HepG2 (cell line): ENCODE results near the gene HELZ2. TPM values are rescaled to one million over a fixed set of nuclear protein-coding genes. Genes with fewer than 3 reads are reported as not detected.

ENCODE experiments used
- CEBPB ChIP-seq: IDR thresholded peaks from 2 replicates; pipeline ENCODE4 v1.6.1; 2011; ENCODE audit warnings: low read depth, low read length, improper control_type of control experiment, borderline replicate concordance
- HOXA9 ChIP-seq: sonication (generic); formaldehyde crosslinking; IDR thresholded peaks from 2 replicates; pipeline ENCODE4 v1.8.1; 2022; ENCODE audit warnings: missing genetic modification reagents, mild to moderate bottlenecking, moderate library complexity, borderline replicate concordance
- PITX1 ChIP-seq: sonication (generic); formaldehyde crosslinking; IDR thresholded peaks from 2 replicates; pipeline ENCODE4 v1.5.1; 2020; ENCODE audit warnings: mild to moderate bottlenecking, missing genetic modification reagents
- PRDM15 ChIP-seq: sonication (generic); formaldehyde crosslinking; IDR thresholded peaks from 2 replicates; pipeline ENCODE4 v1.4.0; 2020; ENCODE audit warnings: missing genetic modification reagents
- RNF2 ChIP-seq: fragments of 450-650 bp; conservative IDR thresholded peaks from 2 replicates; pipeline ENCODE4 v1.6.1; 2016; ENCODE audit warnings: low read depth
- SP1 ChIP-seq, 2 experiments: fragments of 450-650 bp in 1 of 2; sonication (generic) in 1 of 2; formaldehyde crosslinking in 1 of 2; IDR thresholded peaks; 2 replicates each; pipeline versions ENCODE4 v1.4.0 to v1.6.1; 2016 to 2020; ENCODE audit warnings: missing genetic modification reagents in 1 of 2
- THYN1 ChIP-seq: sonication (generic); formaldehyde crosslinking; IDR thresholded peaks from 2 replicates; pipeline ENCODE4 v1.8.1; 2023; ENCODE audit warnings: low read depth, mild to moderate bottlenecking, moderate library complexity, missing genetic modification reagents, borderline replicate concordance
- ZBTB38 ChIP-seq: sonication (generic); formaldehyde crosslinking; IDR thresholded peaks from 2 replicates; pipeline ENCODE4 v1.5.1; 2020; ENCODE audit warnings: mild to moderate bottlenecking, missing genetic modification reagents
- ZNF264 ChIP-seq: sonication (generic); formaldehyde crosslinking; IDR thresholded peaks from 2 replicates; pipeline ENCODE4 v1.4.0; 2020; ENCODE audit warnings: missing genetic modification reagents
- ZNF550 ChIP-seq: sonication (generic); formaldehyde crosslinking; IDR thresholded peaks from 2 replicates; pipeline ENCODE4 v1.4.0; 2020; ENCODE audit warnings: mild to moderate bottlenecking, missing genetic modification reagents, borderline replicate concordance
- ZNF556 ChIP-seq: sonication (generic); formaldehyde crosslinking; IDR thresholded peaks from 2 replicates; pipeline ENCODE4 v1.4.0; 2020; ENCODE audit warnings: mild to moderate bottlenecking, missing genetic modification reagents, borderline replicate concordance
- ZNF563 ChIP-seq: sonication (generic); formaldehyde crosslinking; IDR thresholded peaks from 2 replicates; pipeline ENCODE4 v1.8.0; 2022; ENCODE audit warnings: mild to moderate bottlenecking, moderate library complexity, missing genetic modification reagents
- ZNF749 ChIP-seq: sonication (generic); formaldehyde crosslinking; IDR thresholded peaks from 2 replicates; pipeline ENCODE4 v1.8.0; 2022; ENCODE audit warnings: mild to moderate bottlenecking, missing genetic modification reagents, moderate library complexity, borderline replicate concordance
- ZNF780A ChIP-seq: sonication (generic); formaldehyde crosslinking; IDR thresholded peaks from 2 replicates; pipeline ENCODE4 v1.8.0; 2022; ENCODE audit warnings: mild to moderate bottlenecking, missing genetic modification reagents, moderate library complexity
- ZNF781 ChIP-seq: sonication (generic); formaldehyde crosslinking; IDR thresholded peaks from 2 replicates; pipeline ENCODE4 v1.5.1; 2020; ENCODE audit warnings: borderline replicate concordance, mild to moderate bottlenecking, missing genetic modification reagents; ENCODE audit errors: not compliant biosample characterization
- ZNF782 ChIP-seq: sonication (generic); formaldehyde crosslinking; IDR thresholded peaks from 2 replicates; pipeline ENCODE4 v1.4.0; 2020; ENCODE audit warnings: missing genetic modification reagents, mild to moderate bottlenecking, borderline replicate concordance
- ZNF883 ChIP-seq: sonication (generic); formaldehyde crosslinking; IDR thresholded peaks from 2 replicates; pipeline ENCODE4 v1.5.1; 2020; ENCODE audit warnings: mild to moderate bottlenecking, missing genetic modification reagents; ENCODE audit errors: not compliant biosample characterization
- polyA plus RNA-seq, 8 experiments: library from polyadenylated mRNA; depleted of rRNA in 3 of 8; stranded (reverse) in 7 of 8; unstranded in 1 of 8; fragments of >200 nt; fragmentation: Illumina TruSeq in 4 of 8; extraction: Trizol in 4 of 8; gene quantifications; 2 replicates each; pipeline versions ENCODE4 v1.2.1 to v1.2.3, GENCODE V29; 2011 to 2016; ENCODE audit warnings: low read depth in 4 of 8, missing spikeins in 1 of 8, mixed read lengths in 1 of 8; ENCODE audit not compliant: insufficient read depth in 1 of 8
- total RNA-seq, 5 experiments: library from RNA; depleted of rRNA; stranded (reverse); fragments of >200 nt; fragmentation: Illumina TruSeq; extraction: Trizol; gene quantifications; 2 replicates each; pipeline ENCODE4 v1.2.3, GENCODE V29; 2016; ENCODE audit warnings: low read depth in 1 of 5
- TF ChIP-seq, protein P1 (sequence below): sonication (generic); formaldehyde crosslinking; IDR thresholded peaks from 2 replicates; pipeline ENCODE4 v1.5.1; 2020; ENCODE audit warnings: mild to moderate bottlenecking, missing genetic modification reagents, moderate library complexity

The HELZ2 gene
- total and polyA plus RNA-seq, 2 of the 13 experiments (the other 11 are each of a cell fraction or from before 2014, with no cell fraction given), result 9.6 to 10.1 TPM

DNA sequence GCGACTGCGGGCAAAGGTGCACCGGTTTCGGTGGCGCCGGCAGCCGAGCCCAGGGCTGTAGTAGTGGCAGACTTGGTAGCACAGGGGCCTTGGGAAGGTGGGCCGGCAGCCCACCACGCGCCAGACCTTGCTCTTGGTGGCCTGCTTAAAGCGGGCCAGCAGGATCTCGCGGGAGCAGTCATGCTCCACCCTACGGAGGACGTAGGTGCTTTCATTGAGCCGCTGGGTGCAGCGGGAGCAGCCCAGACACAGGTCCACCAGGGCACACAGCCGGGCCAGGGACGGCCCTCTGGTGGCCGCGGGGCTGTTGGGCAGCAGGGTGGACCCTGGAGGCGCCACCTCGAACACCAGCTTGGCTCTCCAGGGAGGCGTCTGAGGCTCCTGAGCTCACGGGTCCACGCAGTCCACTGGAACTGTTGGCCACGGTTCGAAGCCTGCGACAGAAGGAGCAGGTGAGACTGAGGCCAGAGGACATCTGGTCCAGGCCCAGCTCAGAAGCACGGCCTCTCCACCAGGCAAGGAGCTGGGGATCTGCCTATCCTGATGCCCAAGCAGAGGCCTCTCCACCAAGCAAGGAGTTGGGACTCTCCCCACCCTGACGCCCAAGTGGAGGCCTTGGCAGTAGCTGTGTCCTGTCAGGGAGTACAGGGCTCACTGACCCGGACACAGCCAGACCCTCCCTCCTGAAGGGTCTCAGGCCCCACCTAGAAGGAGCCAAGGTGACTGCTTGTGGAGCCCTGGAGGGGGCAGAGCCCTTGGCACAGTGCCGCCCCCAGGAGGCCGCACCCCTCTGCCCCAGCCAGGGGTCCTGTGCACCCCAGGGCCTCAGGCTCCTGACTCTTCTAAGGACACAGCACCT lies 1.0 kb downstream of the HELZ2 start (continued):
- TF ChIP-seq, protein P1, sequence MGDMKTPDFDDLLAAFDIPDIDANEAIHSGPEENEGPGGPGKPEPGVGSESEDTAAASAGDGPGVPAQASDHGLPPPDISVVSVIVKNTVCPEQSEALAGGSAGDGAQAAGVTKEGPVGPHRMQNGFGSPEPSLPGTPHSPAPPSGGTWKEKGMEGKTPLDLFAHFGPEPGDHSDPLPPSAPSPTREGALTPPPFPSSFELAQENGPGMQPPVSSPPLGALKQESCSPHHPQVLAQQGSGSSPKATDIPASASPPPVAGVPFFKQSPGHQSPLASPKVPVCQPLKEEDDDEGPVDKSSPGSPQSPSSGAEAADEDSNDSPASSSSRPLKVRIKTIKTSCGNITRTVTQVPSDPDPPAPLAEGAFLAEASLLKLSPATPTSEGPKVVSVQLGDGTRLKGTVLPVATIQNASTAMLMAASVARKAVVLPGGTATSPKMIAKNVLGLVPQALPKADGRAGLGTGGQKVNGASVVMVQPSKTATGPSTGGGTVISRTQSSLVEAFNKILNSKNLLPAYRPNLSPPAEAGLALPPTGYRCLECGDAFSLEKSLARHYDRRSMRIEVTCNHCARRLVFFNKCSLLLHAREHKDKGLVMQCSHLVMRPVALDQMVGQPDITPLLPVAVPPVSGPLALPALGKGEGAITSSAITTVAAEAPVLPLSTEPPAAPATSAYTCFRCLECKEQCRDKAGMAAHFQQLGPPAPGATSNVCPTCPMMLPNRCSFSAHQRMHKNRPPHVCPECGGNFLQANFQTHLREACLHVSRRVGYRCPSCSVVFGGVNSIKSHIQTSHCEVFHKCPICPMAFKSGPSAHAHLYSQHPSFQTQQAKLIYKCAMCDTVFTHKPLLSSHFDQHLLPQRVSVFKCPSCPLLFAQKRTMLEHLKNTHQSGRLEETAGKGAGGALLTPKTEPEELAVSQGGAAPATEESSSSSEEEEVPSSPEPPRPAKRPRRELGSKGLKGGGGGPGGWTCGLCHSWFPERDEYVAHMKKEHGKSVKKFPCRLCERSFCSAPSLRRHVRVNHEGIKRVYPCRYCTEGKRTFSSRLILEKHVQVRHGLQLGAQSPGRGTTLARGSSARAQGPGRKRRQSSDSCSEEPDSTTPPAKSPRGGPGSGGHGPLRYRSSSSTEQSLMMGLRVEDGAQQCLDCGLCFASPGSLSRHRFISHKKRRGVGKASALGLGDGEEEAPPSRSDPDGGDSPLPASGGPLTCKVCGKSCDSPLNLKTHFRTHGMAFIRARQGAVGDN (CRISPR knock-in tag), result peak; percentile 71; the same call in 1 of the 2 replicates
- TF ChIP-seq ZNF883 (CRISPR knock-in tag) (peak; percentile 60), CEBPB (no peak), PRDM15 (no peak), ZNF550 (CRISPR knock-in tag) (no peak), ZNF264 (CRISPR knock-in tag) (no peak), ZNF749 (no peak), ZNF782 (CRISPR knock-in tag) (no peak), SP1 (IDR thresholded peaks at IDR 0.05) (no peak), SP1 (CRISPR knock-in tag; IDR thresholded peaks at IDR 0.05) (peak; percentile 38; the same call in 1 of the 2 replicates), HOXA9 (no peak), ZBTB38 (CRISPR knock-in tag) (peak; percentile 97), ZNF781 (no peak), ZNF556 (CRISPR knock-in tag) (0 out of 2 replicates have a peak, but pooled peaks have one; percentile 67), THYN1 (no peak), RNF2 (no peak), ZNF563 (CRISPR knock-in tag) (no peak; the same call in 1 of the 2 replicates), PITX1 (CRISPR knock-in tag) (no peak), ZNF780A (CRISPR knock-in tag) (no peak)
